HG03066 (cell line): ENCODE measurements around the gene INPP5E.

ENCODE experiments used
- ATAC-seq: cut with Tn5 transposase; IDR thresholded peaks from one replicate; pipeline ENCODE4 v1.9.1; 2021; ENCODE audit warnings: low read depth; ENCODE audit not compliant: unreplicated experiment

INPP5E gene, protein sequence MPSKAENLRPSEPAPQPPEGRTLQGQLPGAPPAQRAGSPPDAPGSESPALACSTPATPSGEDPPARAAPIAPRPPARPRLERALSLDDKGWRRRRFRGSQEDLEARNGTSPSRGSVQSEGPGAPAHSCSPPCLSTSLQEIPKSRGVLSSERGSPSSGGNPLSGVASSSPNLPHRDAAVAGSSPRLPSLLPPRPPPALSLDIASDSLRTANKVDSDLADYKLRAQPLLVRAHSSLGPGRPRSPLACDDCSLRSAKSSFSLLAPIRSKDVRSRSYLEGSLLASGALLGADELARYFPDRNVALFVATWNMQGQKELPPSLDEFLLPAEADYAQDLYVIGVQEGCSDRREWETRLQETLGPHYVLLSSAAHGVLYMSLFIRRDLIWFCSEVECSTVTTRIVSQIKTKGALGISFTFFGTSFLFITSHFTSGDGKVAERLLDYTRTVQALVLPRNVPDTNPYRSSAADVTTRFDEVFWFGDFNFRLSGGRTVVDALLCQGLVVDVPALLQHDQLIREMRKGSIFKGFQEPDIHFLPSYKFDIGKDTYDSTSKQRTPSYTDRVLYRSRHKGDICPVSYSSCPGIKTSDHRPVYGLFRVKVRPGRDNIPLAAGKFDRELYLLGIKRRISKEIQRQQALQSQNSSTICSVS

DNA sequence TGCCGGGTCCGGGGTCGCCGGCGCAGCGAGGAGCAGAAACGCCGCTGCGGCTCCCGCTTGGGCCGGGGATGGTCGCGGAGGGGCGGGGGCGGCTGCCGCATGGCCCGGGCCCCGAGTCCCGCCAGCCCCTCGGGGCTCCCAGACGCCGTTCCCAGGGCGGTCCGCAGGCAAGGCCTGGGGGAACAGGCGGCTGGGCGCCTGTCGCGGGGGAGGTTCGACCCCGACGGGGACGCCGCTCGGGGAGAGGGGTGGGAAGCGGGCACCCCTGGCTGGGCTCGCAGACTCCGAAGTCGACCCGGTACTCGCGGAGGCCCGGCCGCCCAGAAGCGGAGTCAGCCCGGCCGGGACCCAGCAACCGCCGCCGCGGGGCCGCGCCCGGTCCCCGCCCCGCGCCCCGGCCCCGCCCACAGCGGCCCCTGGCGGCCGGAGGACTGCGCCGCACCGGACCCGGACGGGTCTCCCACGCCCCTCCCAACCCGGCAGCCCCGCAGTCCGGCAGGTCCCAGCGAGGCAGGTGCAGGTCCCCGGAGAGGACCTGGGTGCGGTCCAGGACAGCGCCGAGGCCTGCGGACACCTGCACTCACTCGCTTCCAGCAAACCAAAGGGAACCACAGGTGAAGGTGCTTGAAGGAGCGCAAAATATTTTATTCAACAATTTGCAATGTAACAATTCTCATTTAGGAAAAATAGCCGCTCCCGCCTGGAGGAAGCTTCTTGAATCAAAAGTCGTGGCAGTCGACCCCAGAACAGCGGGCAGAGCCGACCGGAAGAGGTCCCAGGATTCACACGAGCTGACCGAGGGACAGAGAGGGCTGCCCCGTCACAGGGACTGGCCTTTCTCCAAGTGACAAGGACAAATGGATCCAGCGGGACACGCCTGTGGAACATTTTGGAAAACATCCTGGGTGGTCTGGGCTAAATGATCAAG is at the start of gene INPP5E:
Gene INPP5E, minus strand, starts transcription at position 365 of the 928 bp plus-strand sequence. CDS start 426 bp downstream, outside the sequence.
- peak; percentile 45 for ATAC-seq

DNA sequence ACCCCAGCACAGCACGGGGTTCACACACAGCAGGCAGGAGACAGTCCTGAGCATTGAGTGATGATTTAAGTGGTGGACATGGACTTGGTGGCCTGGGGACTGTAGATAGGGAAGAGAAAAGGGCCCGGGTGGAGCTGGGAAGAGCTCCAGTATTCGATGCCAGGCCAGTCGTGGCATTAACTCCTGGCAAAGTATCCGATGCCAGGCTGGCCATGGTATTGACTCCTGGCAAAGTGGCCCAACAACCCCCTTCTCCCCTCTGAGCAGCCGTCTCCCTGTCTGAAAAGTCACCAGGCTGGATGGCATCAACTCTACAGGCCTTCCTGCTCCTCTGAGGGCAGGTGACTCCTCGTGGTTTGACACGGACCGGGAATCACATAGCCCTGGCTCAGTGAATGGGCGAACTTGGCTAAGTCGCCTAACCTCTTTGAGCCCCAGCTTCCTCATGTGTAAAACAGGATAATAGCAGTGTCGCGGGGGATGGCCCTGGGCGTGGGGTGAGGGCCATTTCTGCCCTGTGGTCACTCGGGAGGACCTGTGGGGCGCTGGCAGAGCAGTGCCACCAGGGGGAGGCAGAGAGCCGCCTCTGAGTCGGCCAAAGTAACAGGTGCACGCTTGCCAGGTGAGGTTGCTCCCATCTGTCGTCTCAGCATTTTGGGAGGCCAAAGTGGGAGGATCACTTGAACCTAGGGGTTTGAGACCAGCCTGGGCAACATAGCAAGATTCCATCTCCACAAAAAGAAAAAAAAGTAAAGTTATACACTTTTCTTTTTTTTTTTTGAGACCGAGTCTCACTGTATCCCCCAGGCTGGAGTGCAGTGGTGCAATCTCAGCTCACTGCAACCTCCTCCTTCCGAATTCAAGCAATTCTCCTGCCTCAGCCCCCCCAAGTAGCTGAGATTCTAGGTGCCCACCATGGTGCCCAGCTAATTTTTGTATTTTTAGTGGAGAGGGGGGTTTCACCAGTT is 48.9 kb upstream of the INPP5E start:
- ATAC-seq, result no peak

DNA sequence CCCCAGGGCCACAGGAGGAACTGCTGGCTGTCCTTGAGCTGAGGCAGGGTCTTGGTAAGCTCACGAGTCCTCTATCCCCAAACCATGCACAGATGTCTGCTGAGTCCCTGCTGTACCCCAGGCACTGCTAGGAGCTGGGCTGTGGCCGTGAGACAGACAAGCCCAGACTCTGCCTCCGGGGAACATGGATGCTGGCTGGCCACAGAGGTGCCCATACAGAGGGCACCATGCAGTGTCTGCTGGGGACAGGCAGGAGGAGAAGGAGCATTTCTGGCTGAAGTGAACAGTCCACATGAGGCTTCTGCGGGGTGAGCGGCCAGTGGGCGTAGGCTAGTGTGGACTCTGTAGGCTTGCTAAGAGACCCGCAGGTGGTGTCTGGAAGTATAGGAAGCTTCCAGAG is 48.0 kb upstream of the INPP5E start:
- no peak for ATAC-seq

DNA sequence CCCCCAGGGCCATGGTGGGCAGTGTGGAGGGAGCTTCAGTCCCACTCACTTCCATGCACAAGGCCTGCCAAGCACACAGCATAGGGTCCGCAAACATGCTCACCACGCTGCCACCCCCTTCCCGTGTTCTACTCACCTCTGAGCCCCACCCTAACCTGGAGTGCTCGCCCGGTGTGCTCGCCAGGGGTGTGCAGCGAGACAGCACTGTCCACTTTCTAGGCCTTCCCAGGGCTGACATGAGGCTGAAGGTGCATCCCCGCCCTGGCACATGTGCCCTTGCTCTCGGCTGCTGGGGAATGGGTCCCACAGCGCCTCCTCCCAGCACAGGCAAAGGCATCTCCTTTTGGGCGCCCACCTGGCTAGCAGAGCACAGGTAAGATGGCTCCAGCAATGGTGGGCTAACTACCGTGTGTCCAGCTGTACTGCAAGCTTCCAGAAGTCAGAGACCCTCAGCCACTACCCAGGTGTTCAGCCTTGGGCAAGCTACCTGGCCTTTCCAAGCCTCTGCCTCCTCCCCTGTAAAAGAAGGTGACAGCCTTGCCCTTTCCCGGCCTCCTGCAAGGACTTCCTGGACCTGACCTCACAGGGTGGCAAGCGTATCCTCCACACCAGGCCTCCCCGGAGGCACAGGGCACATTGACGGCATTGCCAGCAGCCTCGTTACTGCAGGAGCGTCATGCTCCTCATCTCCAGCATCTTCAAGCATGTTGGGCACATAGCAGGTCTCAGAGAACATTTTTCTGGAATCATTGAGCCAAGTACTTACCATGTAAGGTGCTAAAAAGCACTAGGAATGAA is 47.4 kb upstream of the INPP5E start:
- ATAC-seq, result no peak

DNA sequence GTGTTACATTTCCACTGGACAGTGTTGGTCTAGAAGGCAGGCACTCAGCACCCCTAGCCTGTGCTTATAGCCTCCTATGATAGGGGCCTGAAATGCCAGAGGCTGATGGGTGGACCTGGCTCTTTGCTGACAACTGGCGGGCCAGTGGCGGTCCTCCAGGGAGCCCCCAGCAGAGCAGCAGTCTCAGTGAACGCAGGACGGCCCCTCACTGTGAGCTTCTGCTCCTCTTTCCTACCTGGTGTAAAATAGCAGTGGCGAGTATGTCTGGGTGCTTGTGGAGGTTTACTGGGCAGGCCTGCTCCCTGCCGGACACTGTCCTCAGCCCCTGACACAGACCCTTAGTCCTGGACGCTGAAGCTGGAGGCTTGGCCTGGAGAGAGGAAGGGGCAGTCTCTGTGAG is 46.5 kb upstream of the INPP5E start:
- no peak for ATAC-seq

DNA sequence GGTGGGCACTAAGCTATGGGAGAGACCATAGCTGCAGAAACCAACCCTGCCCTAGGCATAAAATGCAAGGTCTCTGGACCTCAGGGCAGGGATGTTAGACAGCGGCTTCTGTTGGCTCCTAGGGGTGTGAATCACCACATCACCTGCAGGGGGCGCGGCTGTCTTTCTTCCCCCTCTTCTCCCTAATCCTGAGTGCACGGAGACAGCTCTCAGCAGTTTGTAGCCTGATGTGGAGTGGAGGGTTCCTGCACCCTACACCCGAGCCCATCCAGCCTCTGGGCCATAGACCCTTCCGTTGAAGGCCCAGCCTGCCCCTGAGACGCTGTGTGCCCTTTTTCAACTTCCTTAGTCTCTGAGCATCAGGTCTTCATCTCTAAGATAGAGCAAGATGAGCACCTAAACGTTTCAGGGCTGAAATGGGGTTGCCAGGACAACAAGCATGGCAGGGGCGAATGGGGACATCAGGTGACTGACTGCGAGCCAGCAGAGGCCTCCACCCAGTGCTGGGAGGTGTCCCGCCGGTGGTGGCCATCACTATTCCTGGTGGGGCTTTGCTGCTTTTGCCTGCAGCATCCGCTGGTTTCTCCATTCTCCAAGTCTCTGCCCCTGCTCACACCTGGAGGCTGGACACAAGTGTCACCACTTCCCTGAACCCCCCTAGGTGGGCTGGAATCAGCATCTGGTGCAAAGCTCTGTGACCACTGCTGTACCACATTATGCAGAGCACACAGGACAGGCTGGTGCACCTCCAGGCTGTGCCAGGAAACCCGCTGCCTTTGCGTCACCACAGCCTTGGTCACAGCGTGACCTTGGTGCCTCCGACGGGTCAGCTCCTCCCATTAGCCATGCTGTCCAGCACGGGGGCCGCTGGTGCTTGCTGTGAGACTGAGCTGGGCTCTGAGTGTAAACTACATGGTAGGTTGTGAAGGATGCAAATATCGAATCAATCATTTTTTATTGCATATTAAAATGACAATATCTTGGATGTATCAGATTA is 45.7 kb upstream of the INPP5E start:
- no peak for ATAC-seq

DNA sequence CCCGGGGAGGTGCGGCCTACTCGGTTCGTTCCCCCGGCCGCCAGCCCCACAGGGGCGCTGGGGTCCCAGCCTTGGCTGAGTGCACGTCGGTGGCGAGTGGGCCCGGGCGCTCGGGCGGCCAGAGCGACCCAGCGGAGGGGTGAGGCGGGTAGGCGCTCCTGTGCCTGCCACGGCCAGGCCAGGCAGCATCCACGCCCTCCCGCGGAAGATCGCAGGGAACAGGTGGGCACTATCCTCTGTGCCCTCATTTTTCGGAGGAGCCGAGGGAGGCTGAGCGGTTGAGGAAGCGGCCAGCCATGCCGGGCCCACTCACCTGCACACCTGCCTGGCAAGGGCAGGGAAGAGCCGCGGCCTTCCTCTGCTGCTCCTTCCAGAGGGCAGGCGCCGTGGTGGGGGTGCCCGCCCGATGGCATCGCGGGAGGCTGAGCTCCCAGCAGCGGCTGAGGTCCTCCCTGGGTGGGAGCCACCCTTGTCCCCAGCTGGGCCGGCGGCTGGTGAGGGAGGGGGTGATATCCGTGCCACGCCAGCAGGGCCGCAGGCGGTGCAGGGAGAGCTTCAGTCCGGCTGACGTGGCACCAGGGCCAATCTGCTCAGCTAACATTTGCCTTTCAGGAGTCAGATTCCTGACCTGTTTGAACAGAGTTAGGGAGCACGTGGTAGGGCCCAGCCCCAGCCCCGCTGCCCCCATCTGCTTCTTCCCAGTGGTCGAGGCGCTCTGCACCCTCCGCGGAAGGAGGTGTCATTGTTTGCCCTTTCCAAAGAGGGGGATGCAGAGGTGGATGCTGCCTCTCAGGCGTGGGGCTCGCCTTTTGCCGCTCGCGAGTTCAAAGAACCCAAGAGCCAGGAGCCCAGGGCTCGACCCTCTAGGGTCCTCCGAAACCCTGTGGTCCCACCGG is 44.8 kb upstream of the INPP5E start:
- ATAC-seq, result no peak

DNA sequence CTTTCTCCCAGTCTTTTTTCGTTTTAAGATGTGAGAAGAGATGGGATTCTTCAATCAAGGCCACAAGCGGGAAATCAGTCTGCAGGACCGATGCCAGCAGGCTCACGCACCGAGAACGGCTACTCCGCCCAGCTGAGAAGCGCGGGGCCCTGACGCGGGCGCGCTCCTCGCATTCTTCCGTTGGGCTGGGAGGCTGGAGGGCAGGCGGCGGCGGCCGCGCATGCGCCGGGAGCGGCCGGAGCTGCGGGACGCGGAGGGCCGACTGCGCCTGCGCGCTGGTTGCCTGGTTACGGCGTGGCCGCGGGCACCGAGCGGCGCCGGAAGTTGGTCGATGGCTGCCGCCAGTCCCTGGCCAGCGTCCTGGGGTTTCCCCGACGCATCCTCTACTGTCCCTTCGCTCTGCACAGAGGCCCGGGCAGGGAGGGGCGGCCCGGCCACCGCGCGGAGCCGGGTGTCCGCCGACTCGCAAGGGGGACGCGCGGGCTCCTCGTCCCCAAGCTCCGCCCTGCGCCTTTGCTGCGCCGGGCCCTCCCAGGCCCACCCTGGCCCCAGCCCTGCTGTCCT is 44.0 kb upstream of the INPP5E start:
- peak; percentile 46 for ATAC-seq

DNA sequence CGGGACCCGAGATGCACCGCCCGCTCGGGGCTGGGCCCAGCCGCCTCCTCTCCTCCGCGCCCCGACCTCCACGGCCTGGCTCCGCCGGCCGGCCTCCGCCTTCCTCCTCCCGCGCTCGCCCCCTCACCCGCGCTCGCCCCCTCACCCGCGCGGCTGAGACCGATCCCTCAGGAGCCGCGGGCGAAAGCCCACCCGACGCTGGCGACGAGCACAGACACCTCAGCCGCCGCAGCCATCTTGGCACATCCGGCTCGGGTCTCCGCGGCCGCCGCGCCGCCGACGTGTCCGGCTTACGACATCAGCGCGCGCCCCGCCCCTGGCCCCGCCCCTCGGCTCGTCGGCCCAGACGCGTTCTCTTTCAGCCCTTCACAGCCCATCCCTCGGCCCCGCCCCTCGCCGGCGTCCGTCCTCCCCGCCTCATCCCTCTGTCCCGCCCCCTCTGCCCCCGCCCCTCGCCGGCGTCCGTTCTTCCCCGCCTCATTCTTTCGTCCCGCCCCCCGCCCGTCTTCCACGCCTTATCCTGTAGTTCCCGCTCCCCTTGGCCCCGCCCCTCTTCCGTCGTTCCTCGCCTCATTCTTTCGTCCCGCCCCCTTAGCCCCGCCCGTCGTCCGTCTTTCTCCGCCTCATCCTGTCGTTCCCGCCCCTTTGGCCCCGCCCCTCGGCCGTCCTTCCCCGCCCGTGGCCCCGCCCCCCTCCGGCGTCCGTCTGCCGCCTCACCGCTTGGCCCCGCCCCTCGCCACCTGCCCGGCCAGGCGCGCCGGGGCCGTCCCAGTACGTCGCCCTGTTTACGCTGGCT is 43.3 kb upstream of the INPP5E start, which contains the start of gene SEC16A:
Gene SEC16A, minus strand, starts transcription at position 248 of the 796 bp plus-strand sequence. CDS start 5,425 bp downstream, outside the sequence.
- ATAC-seq, result peak; percentile 47

DNA sequence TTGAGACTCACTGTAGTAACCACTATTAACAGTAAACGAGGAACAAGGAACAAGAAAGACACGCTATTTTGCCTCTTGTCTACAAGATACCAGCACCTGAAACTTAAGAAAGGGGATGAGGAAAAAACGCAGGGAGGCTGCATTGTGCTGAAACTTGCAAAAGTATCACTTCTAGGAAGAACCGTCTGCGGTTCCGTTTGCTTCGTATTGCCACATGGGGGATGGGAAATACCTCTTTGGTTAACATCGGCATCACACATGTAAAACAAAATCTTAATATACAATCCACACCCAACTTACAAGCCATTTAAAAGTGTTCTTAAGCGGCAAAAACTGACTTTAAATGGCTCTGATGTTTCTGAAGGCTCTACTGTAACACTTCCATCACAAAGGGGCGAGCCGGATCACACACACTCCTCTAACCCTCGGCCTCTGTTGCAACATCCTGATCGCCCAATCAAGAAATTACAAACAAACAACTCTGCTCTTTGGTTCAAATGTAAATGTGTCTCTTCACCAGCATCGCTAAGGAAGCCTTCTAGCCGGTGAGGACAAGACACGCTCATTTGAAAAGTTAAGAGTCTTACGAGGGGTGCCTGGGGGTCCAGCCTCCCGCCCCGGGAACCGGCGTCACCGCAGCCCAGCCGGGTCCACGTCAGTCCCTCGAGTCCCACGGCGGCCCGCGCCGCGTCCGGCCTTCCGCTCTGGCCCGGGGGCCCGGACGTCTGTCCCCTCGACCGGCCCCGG is 42.6 kb upstream of the INPP5E start:
- no peak for ATAC-seq

DNA sequence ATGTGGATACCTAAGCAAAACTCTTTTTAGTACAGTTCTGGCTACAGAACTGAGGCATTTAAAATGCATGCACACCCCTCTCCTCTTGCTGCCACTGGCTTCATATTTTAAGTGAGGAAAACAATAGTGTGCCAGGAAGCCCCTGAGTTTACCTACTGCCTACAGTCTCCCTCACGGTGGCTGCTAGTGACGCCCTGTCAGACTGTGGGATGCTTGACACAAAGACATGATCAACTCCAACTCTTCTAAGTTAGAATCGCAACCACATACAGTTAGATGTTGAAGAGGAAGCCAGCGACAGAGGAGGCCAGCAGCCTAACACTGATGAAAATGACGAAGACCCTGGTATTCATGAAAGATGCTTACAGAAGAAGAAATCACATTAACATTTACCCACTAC is 41.9 kb upstream of the INPP5E start:
- no peak for ATAC-seq

DNA sequence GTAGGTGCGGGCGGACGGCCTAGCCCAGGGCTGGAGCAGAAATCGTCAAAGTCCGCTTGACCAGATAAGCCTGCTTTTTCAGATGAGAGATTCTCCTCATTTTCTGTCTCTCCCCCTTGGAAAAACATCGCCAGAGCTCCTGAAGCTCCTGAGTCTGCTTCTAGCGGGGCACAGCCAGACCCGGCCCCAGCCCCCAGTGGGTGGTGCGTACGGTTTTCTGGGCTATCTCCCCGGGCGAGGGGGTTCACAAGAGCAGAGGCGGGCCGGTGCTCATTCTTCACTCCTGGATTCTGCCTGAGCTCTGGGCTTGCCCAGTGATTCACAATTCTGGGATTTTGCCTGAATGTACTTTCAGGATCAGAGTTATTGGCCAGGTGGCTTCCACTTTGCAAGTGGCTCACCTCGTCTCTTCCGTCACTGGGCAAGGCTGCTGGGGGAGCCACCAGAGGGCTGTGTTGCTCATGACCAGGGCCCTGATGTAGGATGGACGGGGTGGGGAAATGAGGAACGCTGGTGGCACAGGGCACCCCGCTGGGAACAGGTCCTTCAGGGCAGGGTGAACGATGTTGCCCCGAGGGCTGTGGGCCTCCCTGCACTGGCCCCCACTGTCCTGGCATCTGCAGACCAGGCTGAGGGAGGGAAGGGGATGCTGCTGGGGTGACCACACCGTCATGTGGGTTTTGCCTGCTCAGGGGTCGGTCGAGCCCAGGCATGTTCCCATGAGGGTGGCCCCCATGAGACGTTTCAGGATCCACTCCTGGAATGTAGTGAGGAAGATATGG is 36.9 kb upstream of the INPP5E start:
- ATAC-seq, result no peak

DNA sequence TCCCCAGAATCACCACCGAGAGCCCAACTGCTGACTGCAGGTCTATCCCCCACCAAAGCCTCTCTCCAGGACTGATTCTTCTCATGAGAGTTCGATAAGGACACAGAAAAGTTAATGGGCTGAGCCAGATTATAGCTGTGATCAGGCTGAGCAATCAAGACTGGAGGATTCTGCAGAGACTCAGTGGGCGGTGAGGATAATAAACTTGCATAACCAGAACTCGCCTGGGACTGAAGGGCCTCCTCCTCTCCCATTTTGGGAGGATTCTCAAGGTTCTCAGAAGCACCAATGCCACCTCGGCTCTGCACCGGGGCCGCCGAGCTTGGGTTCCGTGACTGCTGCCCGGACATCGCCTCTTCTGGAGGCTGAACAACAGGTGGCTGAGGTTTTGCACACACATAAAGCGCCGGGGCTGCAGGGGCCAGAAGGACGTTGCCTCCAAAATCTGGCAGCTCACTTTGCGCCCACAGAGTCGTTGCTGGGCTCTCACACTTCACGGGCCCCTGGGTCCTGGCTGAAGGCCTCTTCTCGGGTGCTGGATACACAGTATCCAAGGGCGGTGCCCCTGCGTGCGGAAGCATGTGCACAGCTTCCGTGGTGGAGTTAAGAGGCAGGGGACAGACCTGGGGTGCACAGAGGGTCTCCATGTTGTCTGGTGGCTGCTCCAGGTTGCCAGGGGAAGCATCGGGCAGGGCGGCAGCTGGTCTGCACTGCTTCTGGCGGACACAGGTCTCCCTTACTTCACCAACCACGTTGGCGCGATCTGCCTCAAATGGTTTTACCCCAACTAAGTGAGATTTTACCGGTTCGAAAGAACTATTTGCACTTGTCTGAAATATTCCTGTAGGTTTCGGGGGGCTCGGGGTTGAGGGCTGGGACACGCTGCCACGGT is 35.6 kb upstream of the INPP5E start:
- no peak for ATAC-seq
